Cardiac fibroblast (primary cell): ENCODE results near the gene AGPAT2.

Source experiments
- DNase-seq, 2 donors: peaks; one replicate each; pipeline versions ENCODE4 v3.0.0 to v3.0.0-alpha.2; 2010; ENCODE audit warnings: low read depth in 2 of 2
- H3K4me3 ChIP-seq, 2 donors: replicated peaks in 1 of 2; 1 replicate in 1 of 2; 2 replicates in 1 of 2; pipeline ENCODE4 v1.5.1; 2011; ENCODE audit warnings: low read depth in 2 of 2, low read length in 2 of 2, mild to moderate bottlenecking in 2 of 2, moderate library complexity in 1 of 2
- CTCF ChIP-seq: IDR thresholded peaks from one replicate; pipeline ENCODE4 v1.5.1; 2011; ENCODE audit warnings: low read depth, mild to moderate bottlenecking, low read length, inconsistent platforms

Gene AGPAT2

GRCh38 chr9:136720898-136721338 lies 33.7 kb upstream of the AGPAT2 start:
- H3K4me3 ChIP-seq, result no peak overlapping the region
- no peak for DNase-seq

GRCh38 chr9:136720251-136720897 lies 33.1 kb upstream of the AGPAT2 start:
- H3K4me3 ChIP-seq, result no peak overlapping the region
- DNase-seq, result peak in 1 of 2 donors; percentile 54
- no peak for TF ChIP-seq CTCF

More at GRCh38 chr9:136720898-136721338, 33.7 kb upstream of the AGPAT2 start:
- no peak for TF ChIP-seq CTCF

DNA sequence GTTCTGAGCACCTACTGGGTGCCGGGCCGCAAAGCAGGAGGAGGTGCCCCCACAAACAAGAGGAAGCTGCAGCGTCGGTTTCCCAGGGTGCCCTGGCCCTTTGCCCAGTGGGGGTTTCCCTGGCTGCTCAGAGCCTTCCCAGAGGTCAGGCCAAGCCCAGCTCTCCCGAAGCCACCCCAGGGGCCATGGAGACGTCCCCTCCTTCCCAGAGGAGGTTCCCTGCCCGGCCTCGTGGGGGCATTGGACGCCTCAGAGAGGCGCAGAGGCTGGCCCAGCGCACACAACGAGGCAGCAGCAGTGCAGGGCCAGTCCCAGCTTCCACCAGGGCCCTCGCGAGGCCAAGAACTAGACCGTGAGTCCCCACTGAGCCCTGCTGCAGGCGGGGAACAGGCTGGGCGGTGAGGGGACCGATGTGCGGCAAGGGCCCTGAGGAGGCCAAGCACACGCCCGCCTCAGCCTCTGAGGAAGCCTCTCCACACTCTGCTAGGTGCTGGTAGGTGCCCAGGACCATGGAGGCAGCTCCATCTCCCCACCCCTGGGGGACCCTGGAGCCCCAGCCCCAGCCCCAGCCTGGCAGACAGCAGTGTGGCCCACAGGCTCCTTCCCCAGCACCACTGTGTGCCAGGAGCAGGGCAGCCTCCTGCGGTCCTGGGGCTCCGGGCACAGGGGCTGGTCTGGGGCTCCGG lies 32.1 kb upstream of the AGPAT2 start:
- TF ChIP-seq CTCF, result no peak
- no peak overlapping the region for H3K4me3 ChIP-seq
- no peak for DNase-seq

DNA sequence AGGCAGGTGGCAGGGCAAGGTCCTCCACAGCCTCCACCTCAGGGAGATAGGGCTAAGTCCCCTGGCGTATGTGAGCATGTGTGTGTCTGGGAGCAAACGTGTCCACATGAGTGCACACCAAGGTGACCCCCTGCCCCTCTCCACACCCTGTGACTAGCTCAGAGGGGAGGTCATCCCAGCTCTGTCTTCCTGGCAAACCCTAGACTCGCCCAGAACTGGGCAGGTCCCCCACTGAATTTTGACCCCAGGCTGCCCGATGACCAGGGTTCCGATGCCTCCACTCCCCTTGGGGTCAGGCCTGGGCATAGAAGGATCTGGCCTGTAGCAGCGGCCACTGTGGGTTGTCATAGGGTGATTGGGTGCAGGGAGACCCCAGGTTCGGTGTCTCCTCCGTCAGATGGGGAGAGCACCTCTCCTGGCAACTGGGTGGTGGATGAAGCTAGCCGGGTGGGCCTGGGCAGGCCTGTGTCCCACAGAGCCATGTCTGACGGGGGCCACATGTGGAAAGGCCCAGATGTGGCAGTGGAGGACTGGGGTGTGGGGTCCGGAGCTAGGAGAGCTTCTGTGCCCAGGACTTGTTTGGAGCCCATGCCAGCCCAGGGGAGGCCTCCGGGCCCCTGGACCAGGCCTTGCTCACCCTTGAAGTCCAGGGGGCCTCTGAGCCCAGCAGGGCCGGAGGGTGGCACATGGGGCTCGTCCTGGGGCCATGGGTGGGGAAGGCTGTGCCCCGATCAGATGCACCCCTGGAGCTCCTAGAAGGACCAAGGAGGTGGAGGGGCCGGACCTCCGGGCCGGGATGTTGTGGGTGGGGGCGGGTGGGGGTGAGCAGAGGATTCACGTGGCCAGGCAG lies 31.3 kb upstream of the AGPAT2 start:
- no peak for TF ChIP-seq CTCF
- DNase-seq, result no peak
- H3K4me3 ChIP-seq, result no peak overlapping the region

- no peak for DNase-seq
- TF ChIP-seq CTCF, result no peak
These were observed 30.1 kb upstream of the AGPAT2 start for GRCh38 chr9:136717399-136717798.

DNA sequence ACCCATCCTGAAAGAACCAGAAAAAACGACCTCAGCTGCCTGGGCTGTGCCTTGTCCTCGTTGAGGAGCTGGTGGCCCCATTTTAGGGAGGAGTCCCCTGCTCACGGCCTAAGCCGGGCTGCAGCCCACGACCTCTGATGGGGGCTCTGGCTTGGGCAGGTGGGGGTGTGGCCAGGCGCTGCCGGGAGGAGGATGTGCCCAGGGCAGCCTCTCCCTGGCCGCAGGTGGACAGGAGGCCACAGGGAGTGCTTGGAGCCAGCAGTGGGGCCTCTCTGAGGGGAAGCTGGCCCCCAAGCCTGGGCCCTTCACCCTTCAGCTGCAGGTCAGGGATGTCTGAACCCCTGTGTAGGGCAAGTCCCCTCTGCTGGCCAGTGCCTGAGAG lies 27.6 kb upstream of the AGPAT2 start:
- TF ChIP-seq CTCF, result no peak
- H3K4me3 ChIP-seq, result no peak overlapping the region
- no peak for DNase-seq

More at GRCh38 chr9:136717399-136717798, 30.1 kb upstream of the AGPAT2 start:
- no peak overlapping the region for H3K4me3 ChIP-seq
